Urinary bladder (tissue), 4 donors: ENCODE results near the gene ST8SIA6. TPM values are rescaled to one million over a fixed set of nuclear protein-coding genes. Genes with fewer than 3 reads are reported as not detected.

Source experiments
- DNase-seq: peaks from one replicate; pipeline ENCODE4 v3.0.0-alpha.2; 2015; ENCODE audit errors: extremely low spot score
- H3K27ac ChIP-seq: one replicate; pipeline ENCODE4 v1.5.1; 2013; ENCODE audit warnings: low read depth, mild to moderate bottlenecking, moderate library complexity
- H3K36me3 ChIP-seq: one replicate; pipeline ENCODE4 v1.6.1; 2013; ENCODE audit warnings: mild to moderate bottlenecking, moderate library complexity; ENCODE audit not compliant: insufficient read depth
- H3K4me1 ChIP-seq: one replicate; pipeline ENCODE4 v1.6.1; 2013; ENCODE audit warnings: mild to moderate bottlenecking, moderate library complexity; ENCODE audit not compliant: insufficient read depth
- H3K4me3 ChIP-seq: one replicate; pipeline ENCODE4 v1.5.1; 2013; ENCODE audit warnings: low read depth, low read length
- WGBS: extraction: QIAGEN DNeasy Blood & Tissue Kit; methylation state at CpG from one replicate; pipeline ENCODE4 v1.1.7; 2013; 5-methylcytosine and 5-hydroxymethylcytosine counted together
- polyA plus RNA-seq: library from polyadenylated mRNA; stranded (reverse); fragments of 200-250 nt; gene quantifications from one replicate; pipeline ENCODE4 v1.2.3, GENCODE V29; 2013
- small RNA-seq: library from RNA; depleted of rRNA; stranded (forward); fragments of <200 nt; gene quantifications from one replicate; pipeline ENCODE3, GENCODE V24; 2014
- total RNA-seq: library from RNA; depleted of rRNA; stranded (reverse); fragments of >200 nt; gene quantifications from one replicate; pipeline ENCODE4 v1.2.3, GENCODE V29; 2014
- donor health status: healthy with polysubstance abuse.
- donor health status: healthy.

The ST8SIA6 gene
- total and polyA plus RNA-seq, 2 donors, result 0.79 to 3.7 TPM

DNA sequence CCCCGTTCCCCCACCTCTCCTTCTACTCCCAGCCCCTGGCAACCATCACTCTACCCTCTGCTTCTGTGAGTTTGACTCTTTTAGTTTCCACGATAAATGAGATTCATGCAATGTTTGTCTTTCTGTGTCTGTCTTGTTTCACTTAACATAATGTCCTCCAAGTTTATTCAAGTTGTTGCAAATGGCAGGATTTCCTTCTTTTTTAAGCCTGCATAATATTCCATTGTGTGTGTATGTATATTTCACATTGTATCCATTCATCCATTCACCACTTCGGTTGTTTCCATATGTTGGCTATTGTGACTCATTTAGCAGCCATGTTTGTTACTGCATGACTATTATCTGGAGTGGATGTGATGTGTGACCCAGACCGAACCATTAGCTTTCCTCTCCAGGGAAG is 162.0 kb downstream of the ST8SIA6 start:
- no peaks in the 10 kb centered on the region for H3K36me3 ChIP-seq
- no peak for DNase-seq
- no peaks in the 10 kb centered on the region for H3K4me1 ChIP-seq
- WGBS, result 88% methylated on average over 4 of the region's 4 CpGs
- no peak overlapping the region for H3K27ac ChIP-seq
- H3K4me3 ChIP-seq, result no peak overlapping the region

GRCh38 chr10:17290226-17290625 is 164.2 kb downstream of the ST8SIA6 start:
- H3K27ac ChIP-seq, result no peak overlapping the region
- 49% methylated on average over 6 of the region's 6 CpGs for WGBS
- no peak overlapping the region for H3K4me3 ChIP-seq
- H3K36me3 ChIP-seq, result no peaks in the 10 kb centered on the region
- DNase-seq, result no peak
- no peaks in the 10 kb centered on the region for H3K4me1 ChIP-seq

DNA sequence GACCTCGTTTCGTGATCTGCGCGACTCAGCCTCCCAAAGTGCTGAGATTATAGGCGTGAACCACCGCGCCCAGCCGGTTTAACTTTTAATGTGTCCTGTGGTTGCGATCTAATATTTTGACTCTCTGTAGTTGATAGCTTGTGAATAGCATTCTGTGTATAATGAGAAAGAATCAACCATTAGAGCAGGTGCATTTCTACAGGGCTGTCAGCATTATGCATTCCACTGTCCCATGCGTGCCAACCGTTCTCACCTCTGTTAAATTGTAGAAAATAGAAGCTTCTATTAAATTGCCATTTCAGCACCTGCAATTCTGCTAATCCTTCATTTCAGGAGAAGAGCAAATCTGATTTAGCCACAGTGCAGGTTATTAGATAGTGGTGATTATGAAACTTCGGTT is 164.6 kb downstream of the ST8SIA6 start:
- H3K4me3 ChIP-seq, result no peak overlapping the region
- H3K27ac ChIP-seq, result no peak overlapping the region
- H3K36me3 ChIP-seq, result no peaks in the 10 kb centered on the region
- no peaks in the 10 kb centered on the region for H3K4me1 ChIP-seq
- DNase-seq, result no peak
- 93% methylated on average over 12 of the region's 12 CpGs for whole genome bisulfite sequencing

DNA sequence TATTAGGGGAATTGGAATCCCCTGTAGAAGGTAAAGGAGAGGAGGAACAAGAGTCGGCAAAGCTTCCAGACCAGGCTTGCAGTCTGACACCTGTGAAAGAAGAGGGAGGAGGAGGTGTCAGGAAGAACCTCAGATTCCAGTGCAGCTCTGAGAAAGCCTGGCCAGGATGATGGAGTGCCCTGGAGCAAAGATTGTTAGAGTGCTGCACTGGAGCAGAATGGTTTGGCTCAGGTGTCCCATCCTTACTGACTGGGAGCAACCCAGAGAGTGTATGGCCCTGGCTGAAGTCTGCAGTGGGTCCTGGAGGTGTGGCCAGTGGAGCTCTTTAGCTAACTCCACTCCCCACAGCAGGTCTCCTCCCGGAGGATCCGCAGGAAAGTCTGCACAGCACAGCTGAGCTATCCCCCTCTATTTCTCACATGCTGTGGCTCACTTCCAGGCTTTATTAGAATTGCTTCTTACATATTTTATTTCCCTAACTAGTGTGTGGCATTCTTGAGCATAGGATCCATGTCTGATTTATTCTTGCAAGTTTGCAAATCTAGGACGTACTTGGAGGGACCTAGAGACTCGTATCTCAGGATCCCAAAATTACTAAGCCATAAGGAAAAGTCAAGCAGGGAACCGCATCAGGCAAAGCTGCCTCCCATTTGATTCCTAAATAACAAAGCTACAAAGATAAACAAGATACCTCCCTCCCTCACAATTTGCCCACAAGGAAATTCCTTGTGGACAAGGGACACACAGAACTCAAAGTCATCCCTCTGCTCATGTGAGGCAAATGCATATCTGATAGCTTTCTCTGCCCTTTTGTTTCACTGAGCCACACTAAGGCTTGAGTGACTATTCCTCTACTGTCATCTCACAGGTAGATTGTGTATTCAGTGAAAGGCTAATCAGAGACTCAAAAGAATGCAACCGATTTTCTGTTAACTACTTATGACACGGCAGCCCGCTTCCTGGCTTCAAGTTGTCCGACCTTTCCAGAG is 167.5 kb downstream of the ST8SIA6 start:
- no peaks in the 10 kb centered on the region for H3K4me1 ChIP-seq
- DNase-seq, result no peak
- WGBS, result 61% methylated on average over 10 of the region's 10 CpGs
- no peak overlapping the region for H3K27ac ChIP-seq
- H3K4me3 ChIP-seq, result no peak overlapping the region
- no peaks in the 10 kb centered on the region for H3K36me3 ChIP-seq

- H3K27ac ChIP-seq, result no peak overlapping the region
- no peaks in the 10 kb centered on the region for H3K36me3 ChIP-seq
- 82% methylated on average over 3 of the region's 3 CpGs for WGBS
- H3K4me1 ChIP-seq, result no peaks in the 10 kb centered on the region
- no peak overlapping the region for H3K4me3 ChIP-seq
- no peak for DNase-seq
Observed at GRCh38 chr10:17282311-17282710, 172.1 kb downstream of the ST8SIA6 start.

GRCh38 chr10:17278607-17279240 is 175.7 kb downstream of the ST8SIA6 start:
- Histone ChIP-seq H3K4me3 (no peak overlapping the region), H3K27ac (no peak overlapping the region), H3K4me1 (no peaks in the 10 kb centered on the region), H3K36me3 (no peaks in the 10 kb centered on the region)
- no peak for DNase-seq
- 58% methylated on average over 4 of the region's 4 CpGs for WGBS

- Histone ChIP-seq H3K4me3 (no peak overlapping the region), H3K36me3 (no peaks in the 10 kb centered on the region), H3K27ac (no peak overlapping the region), H3K4me1 (no peaks in the 10 kb centered on the region)
- DNase-seq, result no peak
- 85% methylated on average over 9 of the region's 9 CpGs for WGBS
Observed at GRCh38 chr10:17276756-17277424, 177.5 kb downstream of the ST8SIA6 start.

DNA sequence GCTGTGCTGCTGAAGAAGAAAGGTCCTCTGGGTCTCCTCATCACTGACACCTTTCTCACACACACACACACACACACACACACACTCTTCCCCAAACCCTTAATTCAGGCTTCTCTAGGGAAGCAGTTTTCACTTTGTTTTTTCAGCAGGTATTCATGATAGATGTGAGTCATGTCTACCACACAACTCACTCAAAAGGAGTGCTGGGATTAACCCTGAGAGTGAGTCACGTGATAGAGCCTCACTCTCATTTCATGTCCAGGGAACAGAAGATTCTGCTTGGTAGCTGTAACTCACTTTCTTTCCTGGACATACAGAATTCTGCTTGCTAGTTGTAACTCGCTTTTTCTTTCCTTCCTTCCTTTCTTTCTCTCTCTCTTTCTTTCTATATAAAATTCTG is 181.0 kb downstream of the ST8SIA6 start:
- Histone ChIP-seq H3K4me1 (no peaks in the 10 kb centered on the region), H3K36me3 (no peaks in the 10 kb centered on the region), H3K27ac (no peak overlapping the region), H3K4me3 (no peak overlapping the region)
- 68% methylated on average over 2 of the region's 2 CpGs for WGBS
- DNase-seq, result no peak

DNA sequence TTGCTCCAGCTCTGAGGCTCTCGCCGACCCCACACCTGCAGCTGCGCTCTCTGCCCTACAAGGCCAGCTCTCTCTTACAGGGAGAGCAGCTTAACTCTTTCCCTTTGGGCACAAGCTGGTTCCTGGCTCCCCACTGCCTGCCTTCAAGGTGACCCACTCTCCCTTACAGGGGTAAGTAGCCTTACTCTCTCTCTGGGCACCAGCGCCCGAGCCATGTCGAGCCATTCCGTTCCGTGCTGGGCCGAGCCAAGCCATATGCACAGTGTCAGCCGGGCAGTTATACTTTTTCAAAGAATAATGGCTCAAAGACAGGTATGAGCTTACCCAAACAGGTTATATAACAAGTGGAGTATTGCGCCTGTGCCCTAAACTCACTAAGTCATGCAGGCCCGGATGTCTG is 181.7 kb downstream of the ST8SIA6 start:
- Histone ChIP-seq H3K4me3 (no peak overlapping the region), H3K4me1 (no peaks in the 10 kb centered on the region), H3K36me3 (no peaks in the 10 kb centered on the region), H3K27ac (no peak overlapping the region)
- WGBS, result 89% methylated on average over 12 of the region's 12 CpGs
- DNase-seq, result no peak

Small RNA genes lying within 50 kb of the gene (small RNA-seq; reads per million reads assigned to genes)
- gene RF00019, result not detected

Other genes starting within 250 kb of the ST8SIA6 start
- gene VIM, start 226.4 kb downstream of the ST8SIA6 start, total RNA-seq, result 1,379 TPM
- gene VIM, start 226.4 kb downstream of the ST8SIA6 start, polyA plus RNA-seq, result 1,825 TPM
- gene HACD1, start 162.8 kb upstream of the ST8SIA6 start, total RNA-seq, result 37.7 TPM
- gene HACD1, start 162.8 kb upstream of the ST8SIA6 start, polyA plus RNA-seq, result 29.0 TPM
- 55.0 TPM for gene STAM, start 189.6 kb upstream of the ST8SIA6 start, total RNA-seq
- gene STAM, start 189.6 kb upstream of the ST8SIA6 start, polyA plus RNA-seq, result 12.5 TPM